Measurements from ENCODE around the gene TBC1D16. TPM values are rescaled to one million over a fixed set of nuclear protein-coding genes. Genes with fewer than 3 reads are reported as not detected.

TBC1D16 gene, protein sequence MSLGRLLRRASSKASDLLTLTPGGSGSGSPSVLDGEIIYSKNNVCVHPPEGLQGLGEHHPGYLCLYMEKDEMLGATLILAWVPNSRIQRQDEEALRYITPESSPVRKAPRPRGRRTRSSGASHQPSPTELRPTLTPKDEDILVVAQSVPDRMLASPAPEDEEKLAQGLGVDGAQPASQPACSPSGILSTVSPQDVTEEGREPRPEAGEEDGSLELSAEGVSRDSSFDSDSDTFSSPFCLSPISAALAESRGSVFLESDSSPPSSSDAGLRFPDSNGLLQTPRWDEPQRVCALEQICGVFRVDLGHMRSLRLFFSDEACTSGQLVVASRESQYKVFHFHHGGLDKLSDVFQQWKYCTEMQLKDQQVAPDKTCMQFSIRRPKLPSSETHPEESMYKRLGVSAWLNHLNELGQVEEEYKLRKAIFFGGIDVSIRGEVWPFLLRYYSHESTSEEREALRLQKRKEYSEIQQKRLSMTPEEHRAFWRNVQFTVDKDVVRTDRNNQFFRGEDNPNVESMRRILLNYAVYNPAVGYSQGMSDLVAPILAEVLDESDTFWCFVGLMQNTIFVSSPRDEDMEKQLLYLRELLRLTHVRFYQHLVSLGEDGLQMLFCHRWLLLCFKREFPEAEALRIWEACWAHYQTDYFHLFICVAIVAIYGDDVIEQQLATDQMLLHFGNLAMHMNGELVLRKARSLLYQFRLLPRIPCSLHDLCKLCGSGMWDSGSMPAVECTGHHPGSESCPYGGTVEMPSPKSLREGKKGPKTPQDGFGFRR
- 1 to 10 TPM; 8.8 to 9.0 TPM for total RNA-seq

DNA sequence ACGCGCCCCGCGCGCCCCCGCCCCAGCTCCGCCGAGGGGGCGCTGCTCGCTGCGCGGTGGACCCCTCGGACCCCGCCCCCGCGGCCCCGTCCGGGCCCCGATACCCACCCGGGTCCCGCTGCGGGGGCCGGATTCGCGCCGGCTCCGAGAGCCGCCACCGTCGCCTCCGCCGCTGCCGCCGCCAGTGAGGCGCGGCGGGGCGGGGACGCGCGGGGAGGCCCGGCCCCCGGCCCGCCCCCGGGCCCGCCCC lies at the start of gene TBC1D16:
Gene TBC1D16 (minus strand): TSS at position 186 of the 250 bp plus-strand sequence. CDS start 22,325 bp downstream, outside the sequence.
- Mint-ChIP-seq H3K4me1 (peaks cover 14% of the 10 kb centered on the region), H3K27me3 (peaks cover 8% of the 10 kb centered on the region), H3K36me3 (no peaks in the 10 kb centered on the region), H3K4me3 (peak within 1 kb of the TSS; percentile 97), H3K27ac (peak within 1 kb of the TSS; percentile 72), H3K9me3 (no peaks in the 10 kb centered on the region)
- peak; percentile 73 for DNase-seq

DNA sequence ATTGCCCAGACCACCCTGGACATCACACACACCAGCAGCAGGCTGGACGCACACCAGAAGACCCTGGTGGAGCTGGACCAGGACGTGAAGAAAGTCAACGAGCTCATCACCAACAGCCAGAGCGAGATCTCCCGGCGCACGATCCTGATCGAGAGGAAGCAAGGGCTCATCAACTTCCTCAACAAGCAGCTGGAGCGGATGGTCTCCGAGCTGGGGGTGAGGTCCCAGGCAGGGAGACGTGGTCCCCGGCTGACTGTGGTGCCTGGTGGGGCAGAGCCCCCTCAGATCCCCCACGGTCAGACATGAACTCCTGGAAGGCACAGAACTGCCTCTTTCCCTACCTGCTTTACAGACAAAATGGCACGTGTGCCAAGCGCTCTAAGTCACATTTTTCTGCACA lies 49.1 kb upstream of the TBC1D16 start:
- no peak overlapping the region for H3K4me3 Mint-ChIP-seq
- H3K4me1 Mint-ChIP-seq: peaks cover 3% of the 10 kb centered on the region
- peaks cover 4% of the 10 kb centered on the region for H3K27me3 Mint-ChIP-seq
- no peaks in the 10 kb centered on the region for H3K9me3 Mint-ChIP-seq
- no peaks in the 10 kb centered on the region for H3K36me3 Mint-ChIP-seq
- DNase-seq: no peak
- no peak overlapping the region for H3K27ac Mint-ChIP-seq

- H3K27ac Mint-ChIP-seq: no peak overlapping the region
- H3K4me1 Mint-ChIP-seq: peaks cover 3% of the 10 kb centered on the region
- H3K9me3 Mint-ChIP-seq: no peaks in the 10 kb centered on the region
- no peak for DNase-seq
- no peaks in the 10 kb centered on the region for H3K36me3 Mint-ChIP-seq
- no peak overlapping the region for H3K4me3 Mint-ChIP-seq
- H3K27me3 Mint-ChIP-seq: peaks cover 4% of the 10 kb centered on the region
These were observed 47.5 kb upstream of the TBC1D16 start for GRCh38 chr17:80083136-80083661.

- Mint-ChIP-seq H3K9me3 (no peaks in the 10 kb centered on the region), H3K36me3 (no peaks in the 10 kb centered on the region), H3K27ac (no peak overlapping the region), H3K27me3 (peaks cover 4% of the 10 kb centered on the region), H3K4me3 (no peak overlapping the region), H3K4me1 (peaks cover 3% of the 10 kb centered on the region)
- peak; percentile 57 for DNase-seq
These were observed 46.9 kb upstream of the TBC1D16 start for GRCh38 chr17:80082403-80083135.

DNA sequence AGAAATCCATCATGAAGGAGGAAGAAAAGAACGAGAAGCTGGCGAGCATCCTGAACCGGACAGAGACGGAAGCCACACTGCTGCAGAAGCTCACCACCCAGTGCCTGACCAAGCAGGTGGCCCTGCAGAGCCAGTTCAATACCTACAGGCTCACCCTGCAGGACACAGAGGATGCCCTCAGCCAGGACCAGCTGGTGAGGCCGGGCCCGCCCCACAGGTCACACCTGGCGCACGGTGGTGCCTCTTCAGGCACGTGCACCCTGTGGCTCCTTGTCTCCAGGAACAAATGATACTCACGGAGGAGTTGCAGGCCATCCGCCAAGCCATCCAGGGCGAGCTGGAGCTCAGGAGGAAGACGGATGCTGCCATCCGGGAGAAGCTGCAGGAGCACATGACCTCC lies 45.9 kb upstream of the TBC1D16 start:
- H3K27me3 Mint-ChIP-seq: peaks cover 4% of the 10 kb centered on the region

GRCh38 chr17:80080081-80080480 lies 44.4 kb upstream of the TBC1D16 start:
- Mint-ChIP-seq H3K9me3 (no peaks in the 10 kb centered on the region), H3K36me3 (no peaks in the 10 kb centered on the region)
- no peak for DNase-seq

More for the DNA sequence above, 45.9 kb upstream of the TBC1D16 start:
- Mint-ChIP-seq H3K9me3 (no peaks in the 10 kb centered on the region), H3K4me3 (no peak overlapping the region), H3K4me1 (peaks cover 3% of the 10 kb centered on the region), H3K27ac (no peak overlapping the region), H3K36me3 (no peaks in the 10 kb centered on the region)
- no peak for DNase-seq

DNA sequence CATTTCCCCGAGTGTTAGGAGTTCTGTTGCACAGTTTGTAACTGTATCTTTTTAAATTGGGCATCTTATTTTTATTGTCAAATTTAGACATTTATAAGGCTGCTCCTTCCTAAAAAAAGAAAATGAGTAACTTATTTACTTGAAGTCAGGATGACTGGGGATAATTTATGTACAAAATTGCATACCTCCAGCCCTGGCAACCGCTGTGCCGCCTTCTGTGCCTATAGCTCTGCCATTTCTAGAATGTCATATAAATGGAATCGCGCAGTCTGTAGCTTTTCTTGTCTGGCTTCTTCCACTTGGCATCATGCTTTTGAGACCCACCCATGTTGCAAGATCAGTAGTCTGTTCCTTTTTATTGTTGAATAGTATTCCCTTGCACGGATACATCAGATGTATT lies 36.7 kb upstream of the TBC1D16 start:
- H3K9me3 Mint-ChIP-seq: no peaks in the 10 kb centered on the region
- no peak for DNase-seq
- H3K27me3 Mint-ChIP-seq: no peaks in the 10 kb centered on the region
- peaks cover 6% of the 10 kb centered on the region for H3K4me1 Mint-ChIP-seq
- no peaks in the 10 kb centered on the region for H3K36me3 Mint-ChIP-seq
- H3K4me3 Mint-ChIP-seq: no peak overlapping the region
- no peak overlapping the region for H3K27ac Mint-ChIP-seq

More at GRCh38 chr17:80080081-80080480, 44.4 kb upstream of the TBC1D16 start:
- no peak overlapping the region for H3K4me3 Mint-ChIP-seq
- H3K27ac Mint-ChIP-seq: no peak overlapping the region
- peaks cover 3% of the 10 kb centered on the region for H3K4me1 Mint-ChIP-seq
- H3K27me3 Mint-ChIP-seq: peaks cover 4% of the 10 kb centered on the region

DNA sequence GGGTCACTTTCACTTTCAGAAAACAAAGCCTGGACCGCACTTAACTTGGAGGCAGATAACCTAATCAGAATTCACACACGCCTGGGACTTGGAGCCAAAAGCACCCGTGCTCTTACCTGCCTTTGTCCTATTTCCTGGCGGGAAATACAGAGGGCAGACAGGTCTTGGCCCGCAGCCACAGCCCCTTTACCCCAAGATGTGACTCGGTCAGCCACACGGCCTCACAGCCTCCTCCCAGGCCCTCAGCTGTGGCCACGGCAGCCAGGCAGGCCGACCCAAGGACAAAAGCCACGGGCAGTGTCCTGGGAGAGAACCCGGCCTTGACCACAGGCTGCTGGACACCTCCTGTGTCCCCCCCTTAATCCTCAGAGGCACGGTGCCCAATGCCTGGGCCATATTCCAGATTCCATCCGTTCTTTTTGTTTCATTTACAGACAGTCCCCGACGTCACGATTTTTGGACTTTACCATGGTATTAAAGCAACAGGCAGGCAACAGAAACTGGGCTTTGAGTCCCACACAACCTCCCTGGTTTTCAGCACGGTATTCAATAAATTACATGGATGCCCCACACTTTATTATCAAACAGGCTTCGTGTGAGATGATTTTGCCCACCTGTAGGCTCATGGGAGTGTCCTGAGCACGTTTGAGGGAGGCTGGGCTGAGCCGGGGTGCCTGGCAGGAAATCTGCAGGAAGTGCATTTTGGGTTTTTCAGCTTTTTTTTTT lies 35.6 kb upstream of the TBC1D16 start:
- H3K4me1 Mint-ChIP-seq: peaks cover 6% of the 10 kb centered on the region
- H3K36me3 Mint-ChIP-seq: no peaks in the 10 kb centered on the region
- DNase-seq: no peak
- no peaks in the 10 kb centered on the region for H3K9me3 Mint-ChIP-seq
- no peak overlapping the region for H3K4me3 Mint-ChIP-seq
- H3K27me3 Mint-ChIP-seq: no peaks in the 10 kb centered on the region
- no peak overlapping the region for H3K27ac Mint-ChIP-seq

GRCh38 chr17:80070375-80071115 lies 34.9 kb upstream of the TBC1D16 start:
- Mint-ChIP-seq H3K36me3 (no peaks in the 10 kb centered on the region), H3K4me3 (no peak overlapping the region), H3K4me1 (peaks cover 6% of the 10 kb centered on the region), H3K27ac (no peak overlapping the region), H3K27me3 (no peaks in the 10 kb centered on the region), H3K9me3 (no peaks in the 10 kb centered on the region)
- DNase-seq: no peak

DNA sequence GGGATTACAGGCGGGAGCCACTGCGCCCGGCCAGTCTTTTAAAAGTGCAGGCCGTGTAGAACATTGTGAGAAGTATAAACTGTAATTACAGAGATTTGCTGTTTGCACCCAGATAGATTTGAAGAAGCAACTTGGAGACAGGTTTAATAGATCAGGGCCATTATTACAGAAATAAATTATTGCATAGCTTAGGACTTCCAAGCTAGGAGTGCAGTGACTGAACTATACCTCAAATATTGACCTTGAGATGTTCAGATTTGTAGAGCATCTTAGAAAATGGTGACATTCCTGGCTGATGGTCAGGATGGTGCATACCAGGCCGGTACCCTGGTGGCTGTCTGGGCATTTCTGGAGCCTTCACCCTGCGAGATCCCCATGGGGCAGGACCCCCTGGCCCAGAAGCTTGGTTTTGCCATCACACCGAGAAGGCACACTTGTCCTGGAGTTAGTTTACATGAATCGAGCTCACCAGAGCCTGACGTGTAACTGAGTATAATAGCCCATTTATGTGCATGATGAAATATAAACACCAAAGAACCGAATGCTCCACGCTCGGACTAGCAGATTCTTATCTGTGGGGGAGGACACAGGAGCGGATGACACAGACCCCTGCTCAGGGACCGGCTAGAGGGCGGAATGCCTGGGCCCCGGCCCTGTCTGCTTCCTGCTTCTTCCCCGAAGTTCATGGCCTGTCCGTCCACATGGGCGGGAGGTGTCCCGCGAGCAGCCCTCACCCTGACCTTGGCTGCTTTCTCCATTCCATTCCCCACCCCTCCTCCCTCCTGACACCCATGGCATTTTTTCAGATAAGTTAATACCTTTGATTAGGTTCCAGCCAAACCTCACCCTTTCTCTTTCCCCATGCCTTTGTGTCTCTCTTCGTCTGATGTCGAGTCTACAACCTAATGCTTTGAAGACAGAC lies 32.9 kb upstream of the TBC1D16 start:
- Mint-ChIP-seq H3K27me3 (no peaks in the 10 kb centered on the region), H3K9me3 (no peaks in the 10 kb centered on the region), H3K27ac (no peak overlapping the region), H3K4me1 (peaks cover 6% of the 10 kb centered on the region), H3K4me3 (no peak overlapping the region), H3K36me3 (no peaks in the 10 kb centered on the region)
- DNase-seq: no peak

- H3K27ac Mint-ChIP-seq: no peak overlapping the region
- no peaks in the 10 kb centered on the region for H3K27me3 Mint-ChIP-seq
- H3K4me3 Mint-ChIP-seq: no peak overlapping the region
- no peaks in the 10 kb centered on the region for H3K36me3 Mint-ChIP-seq
- H3K4me1 Mint-ChIP-seq: peaks cover 6% of the 10 kb centered on the region
- no peak for DNase-seq
- H3K9me3 Mint-ChIP-seq: no peaks in the 10 kb centered on the region
These were observed 31.8 kb upstream of the TBC1D16 start for GRCh38 chr17:80067393-80067986.

DNA sequence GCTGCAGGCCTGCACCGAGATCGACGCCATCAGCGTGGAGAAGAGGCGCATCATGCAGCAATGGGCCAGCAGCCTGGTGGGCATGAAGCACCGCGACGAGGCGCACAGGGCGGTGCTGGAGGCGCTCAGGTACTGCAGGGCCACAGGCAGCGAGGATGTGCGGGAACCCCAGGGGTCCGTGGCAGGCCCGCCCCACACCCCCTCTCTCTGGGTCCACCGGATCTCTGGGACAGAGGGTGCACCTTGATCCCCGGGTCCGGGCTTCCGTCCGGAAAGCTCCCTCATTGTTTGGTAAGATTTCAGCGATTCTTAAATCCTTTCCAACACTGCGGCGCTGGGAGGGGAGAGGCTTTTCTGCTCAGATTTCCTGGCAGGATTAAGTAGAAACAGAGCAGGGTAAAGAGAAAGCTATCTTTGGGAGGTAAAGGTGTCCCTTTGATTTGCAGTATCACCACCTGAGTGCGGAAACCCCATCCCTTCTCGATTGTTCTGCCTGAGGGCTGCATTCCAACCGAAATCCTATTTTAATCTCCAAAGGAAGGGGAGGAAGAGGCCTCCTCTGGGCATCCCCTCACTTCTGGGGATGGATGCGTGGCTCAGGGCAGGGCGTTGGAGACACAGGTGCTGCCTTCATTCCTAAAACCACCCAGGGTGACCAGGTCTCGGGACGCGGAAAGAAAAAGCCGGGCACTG lies 30.0 kb upstream of the TBC1D16 start:
- H3K27ac Mint-ChIP-seq: no peak overlapping the region
- no peaks in the 10 kb centered on the region for H3K9me3 Mint-ChIP-seq
- no peak for DNase-seq
- no peak overlapping the region for H3K4me3 Mint-ChIP-seq
- H3K4me1 Mint-ChIP-seq: peaks cover 3% of the 10 kb centered on the region
- H3K27me3 Mint-ChIP-seq: no peaks in the 10 kb centered on the region
- H3K36me3 Mint-ChIP-seq: no peaks in the 10 kb centered on the region

Data from activated naive CD8-positive, alpha-beta T cell treated with anti-CD3 and anti-CD28 coated beads for 36 hours (primary cell).